Mesendoderm (in vitro differentiated cells): ENCODE data around the gene SLC25A13.

ENCODE experiments used
- DNase-seq: peaks from one replicate; pipeline ENCODE4 v3.0.0; 2013
- H2AK5ac ChIP-seq: 2 replicates; pipeline ENCODE4 v1.6.1; 2013; ENCODE audit warnings: low read length, inconsistent platforms
- H2BK120ac ChIP-seq: 2 replicates; pipeline ENCODE4 v1.6.1; 2013; ENCODE audit warnings: low read depth, mild to moderate bottlenecking, low read length, moderate library complexity, mixed read lengths
- H2BK15ac ChIP-seq: replicated peaks from 2 replicates; pipeline ENCODE4 v1.6.1; 2013; ENCODE audit warnings: low read depth, mild to moderate bottlenecking, moderate library complexity
- H2BK5ac ChIP-seq: 2 replicates; pipeline ENCODE4 v1.6.1; 2013; ENCODE audit warnings: low read length, inconsistent platforms
- H3K18ac ChIP-seq: 2 replicates; pipeline ENCODE4 v1.6.1; 2013; ENCODE audit warnings: mild to moderate bottlenecking, low read length, mixed read lengths
- H3K23ac ChIP-seq: one replicate; pipeline ENCODE4 v1.6.1; 2013; ENCODE audit warnings: low read length
- H3K27ac ChIP-seq: 2 replicates; pipeline ENCODE4 v1.5.1; 2013; ENCODE audit warnings: low read depth, mild to moderate bottlenecking, inconsistent platforms, low read length, moderate library complexity
- H3K27me3 ChIP-seq: 2 replicates; pipeline ENCODE4 v1.6.1; 2013; ENCODE audit warnings: low read length, control low read depth, mild to moderate bottlenecking, inconsistent platforms; ENCODE audit not compliant: insufficient read depth, poor library complexity
- H3K36me3 ChIP-seq: 2 replicates; pipeline ENCODE4 v1.6.1; 2013; ENCODE audit warnings: low read length, inconsistent platforms; ENCODE audit not compliant: control insufficient read depth, insufficient read depth
- H3K4ac ChIP-seq: one replicate; pipeline ENCODE4 v1.6.1; 2013; ENCODE audit warnings: low read depth, mild to moderate bottlenecking, low read length, moderate library complexity
- H3K4me1 ChIP-seq: 2 replicates; pipeline ENCODE4 v1.6.1; 2013; ENCODE audit warnings: low read depth, low read length, inconsistent platforms; ENCODE audit not compliant: control insufficient read depth
- H3K4me2 ChIP-seq: 2 replicates; pipeline ENCODE4 v1.6.1; 2013; ENCODE audit warnings: low read length
- H3K4me3 ChIP-seq: 2 replicates; pipeline ENCODE4 v1.5.1; 2013; ENCODE audit warnings: mild to moderate bottlenecking, low read length
- H3K56ac ChIP-seq: one replicate; pipeline ENCODE4 v1.6.1; 2013; ENCODE audit warnings: low read length
- H3K79me1 ChIP-seq: 2 replicates; pipeline ENCODE4 v1.6.1; 2013; ENCODE audit warnings: low read length, inconsistent platforms
- H3K79me2 ChIP-seq: 2 replicates; pipeline ENCODE4 v1.6.1; 2013; ENCODE audit warnings: mild to moderate bottlenecking, low read length; ENCODE audit not compliant: control insufficient read depth, insufficient read depth
- H3K9ac ChIP-seq: 2 replicates; pipeline ENCODE4 v1.6.1; 2013; ENCODE audit warnings: low read length, inconsistent platforms
- H4K5ac ChIP-seq: one replicate; pipeline ENCODE4 v1.6.1; 2013; ENCODE audit warnings: low read length
- H4K8ac ChIP-seq: one replicate; pipeline ENCODE4 v1.6.1; 2013; ENCODE audit warnings: low read depth, mild to moderate bottlenecking, control low read depth, low read length, moderate library complexity
- WGBS: extraction: QIAGEN DNeasy Blood & Tissue Kit; methylation state at CpG from one replicate; pipeline ENCODE4 v1.1.7; 2013; ENCODE audit warnings: low lambda C conversion rate, missing lambda C conversion rate; ENCODE audit not compliant: insufficient coverage; ENCODE audit errors: extremely low coverage; 5-methylcytosine and 5-hydroxymethylcytosine counted together

Gene SLC25A13

DNA sequence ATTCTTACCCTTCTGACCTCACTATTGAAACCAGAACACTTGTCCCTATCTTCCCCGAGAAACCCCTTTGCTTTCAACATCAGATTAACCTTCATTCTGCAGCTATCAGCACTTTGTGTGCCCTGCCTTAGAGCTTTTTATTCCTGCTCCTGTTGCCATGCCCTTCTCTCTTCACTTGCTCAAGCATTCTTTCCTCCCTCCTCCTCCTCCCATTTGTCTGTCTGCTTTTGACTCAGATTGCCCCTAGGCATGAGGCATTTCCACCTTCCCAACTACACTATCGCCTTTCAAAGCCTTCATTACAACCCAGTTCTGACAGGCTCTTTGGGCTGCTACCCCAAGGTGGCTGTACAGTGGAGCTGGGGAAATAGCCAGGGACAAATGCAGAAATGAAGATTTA, 143.3 kb downstream of the SLC25A13 start:
- H3K4me3 ChIP-seq: no peak overlapping the region
- no peaks in the 10 kb centered on the region for H3K27me3 ChIP-seq
- no peak overlapping the region for H3K23ac ChIP-seq
- H3K36me3 ChIP-seq: peaks cover 4% of the 10 kb centered on the region
- H2AK5ac ChIP-seq: peak overlapping the region; percentile 57
- no peak overlapping the region for H3K4ac ChIP-seq
- no CpG with 5 or more reads among the region's 2 CpGs for WGBS
- no peak overlapping the region for H2BK5ac ChIP-seq
- DNase-seq: peak; percentile 86
- H3K79me1 ChIP-seq: no peaks in the 10 kb centered on the region
- no peak overlapping the region for H2BK120ac ChIP-seq
- H2BK15ac ChIP-seq: no peak overlapping the region
- no peak overlapping the region for H4K8ac ChIP-seq
- H3K4me1 ChIP-seq: peaks cover 5% of the 10 kb centered on the region
- no peak overlapping the region for H3K56ac ChIP-seq
- H3K27ac ChIP-seq: no peak overlapping the region
- H3K79me2 ChIP-seq: no peaks in the 10 kb centered on the region
- H3K9ac ChIP-seq: no peak overlapping the region
- no peak overlapping the region for H4K5ac ChIP-seq
- H3K18ac ChIP-seq: no peak overlapping the region
- H3K4me2 ChIP-seq: no peak overlapping the region

DNA sequence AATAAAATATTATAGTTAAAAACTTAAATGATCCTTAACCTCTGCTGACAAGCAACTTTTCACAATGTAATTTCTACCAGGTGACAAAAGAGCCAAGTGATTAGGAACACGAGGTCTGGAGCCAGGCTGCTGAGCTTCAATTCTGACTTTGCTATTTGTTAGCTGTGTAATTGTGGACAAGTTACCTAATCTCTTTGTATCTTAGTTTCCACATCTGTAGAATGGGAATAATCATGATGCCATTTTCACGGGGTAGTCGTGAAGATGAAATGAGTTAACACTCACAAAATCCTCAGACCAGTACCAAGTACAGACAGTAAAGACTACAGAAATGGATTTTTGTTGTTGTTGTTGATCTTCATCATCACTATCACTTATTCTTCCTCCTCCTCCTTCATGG, 144.5 kb downstream of the SLC25A13 start:
- Histone ChIP-seq H2AK5ac (no peak overlapping the region), H2BK15ac (no peak overlapping the region), H3K79me2 (no peaks in the 10 kb centered on the region), H3K56ac (no peak overlapping the region), H3K4me3 (no peak overlapping the region), H3K4ac (no peak overlapping the region), H3K4me1 (peaks cover 5% of the 10 kb centered on the region), H3K18ac (no peak overlapping the region), H3K36me3 (no peaks in the 10 kb centered on the region), H3K4me2 (no peak overlapping the region), H4K5ac (no peak overlapping the region), H2BK120ac (no peak overlapping the region), H2BK5ac (no peak overlapping the region), H3K9ac (no peak overlapping the region), H3K23ac (no peak overlapping the region), H4K8ac (no peak overlapping the region), H3K27me3 (no peaks in the 10 kb centered on the region), H3K27ac (no peak overlapping the region), H3K79me1 (no peaks in the 10 kb centered on the region)
- WGBS: no CpG with 5 or more reads among the region's 3 CpGs
- DNase-seq: no peak

DNA sequence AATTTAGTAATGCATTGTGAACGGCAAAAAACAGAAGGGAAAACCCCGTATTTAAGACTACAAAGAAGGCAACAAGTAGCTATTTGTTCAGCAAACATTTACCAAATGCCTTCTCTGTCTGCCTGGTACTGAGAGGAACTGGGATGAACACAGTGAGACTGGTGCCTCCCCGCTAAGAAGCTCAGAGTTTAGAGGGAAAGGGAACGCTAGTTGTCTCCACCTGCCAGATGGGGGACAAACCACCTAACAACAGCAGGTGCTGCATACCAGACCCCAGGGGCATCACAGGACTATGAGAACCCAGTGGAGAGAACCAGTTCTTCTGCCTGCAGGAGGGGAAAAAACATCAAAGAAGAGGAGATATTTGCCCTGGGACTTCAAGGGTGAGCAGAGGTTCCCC, 147.1 kb downstream of the SLC25A13 start:
- no peaks in the 10 kb centered on the region for H3K79me1 ChIP-seq
- no peak overlapping the region for H2AK5ac ChIP-seq
- peaks cover 3% of the 10 kb centered on the region for H3K36me3 ChIP-seq
- H3K27ac ChIP-seq: no peak overlapping the region
- H3K23ac ChIP-seq: no peak overlapping the region
- H3K79me2 ChIP-seq: no peaks in the 10 kb centered on the region
- no peak overlapping the region for H3K4me3 ChIP-seq
- DNase-seq: peak; percentile 18
- no peaks in the 10 kb centered on the region for H3K27me3 ChIP-seq
- H3K18ac ChIP-seq: no peak overlapping the region
- no peak overlapping the region for H3K9ac ChIP-seq
- no peak overlapping the region for H2BK120ac ChIP-seq
- H2BK5ac ChIP-seq: no peak overlapping the region
- no peak overlapping the region for H4K5ac ChIP-seq
- no peak overlapping the region for H4K8ac ChIP-seq
- no peak overlapping the region for H3K4ac ChIP-seq
- H3K4me1 ChIP-seq: peaks cover 4% of the 10 kb centered on the region
- H3K56ac ChIP-seq: no peak overlapping the region
- WGBS: no CpG with 5 or more reads among the region's 4 CpGs
- no peak overlapping the region for H2BK15ac ChIP-seq
- H3K4me2 ChIP-seq: no peak overlapping the region

DNA sequence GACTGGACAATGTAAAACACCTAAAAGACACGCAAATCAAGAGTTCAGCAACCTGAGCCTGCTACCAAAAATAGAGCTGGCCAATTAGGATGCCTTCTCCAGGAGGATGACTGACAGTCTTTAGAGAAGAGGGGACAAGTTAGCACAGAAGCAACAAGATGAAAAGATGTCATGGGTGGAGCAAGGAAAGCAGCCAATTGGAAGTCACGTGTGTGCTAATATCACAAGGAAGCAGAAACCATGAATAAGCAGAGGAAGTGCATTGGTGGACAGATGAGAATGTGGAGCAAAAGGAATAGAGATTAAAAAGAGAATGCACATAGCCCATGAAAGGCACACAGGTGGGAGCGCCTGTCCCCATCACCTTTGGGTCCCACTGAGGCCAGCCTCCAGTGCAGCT, 148.1 kb downstream of the SLC25A13 start:
- H2BK120ac ChIP-seq: no peak overlapping the region
- no peaks in the 10 kb centered on the region for H3K79me1 ChIP-seq
- no peaks in the 10 kb centered on the region for H3K27me3 ChIP-seq
- H3K36me3 ChIP-seq: peaks cover 3% of the 10 kb centered on the region
- H3K9ac ChIP-seq: no peak overlapping the region
- H3K56ac ChIP-seq: no peak overlapping the region
- H3K79me2 ChIP-seq: no peaks in the 10 kb centered on the region
- DNase-seq: no peak
- no peak overlapping the region for H2AK5ac ChIP-seq
- H2BK15ac ChIP-seq: no peak overlapping the region
- peaks cover 3% of the 10 kb centered on the region for H3K4me1 ChIP-seq
- H3K27ac ChIP-seq: no peak overlapping the region
- no peak overlapping the region for H3K23ac ChIP-seq
- H4K5ac ChIP-seq: no peak overlapping the region
- no peak overlapping the region for H2BK5ac ChIP-seq
- H3K18ac ChIP-seq: no peak overlapping the region
- no CpG with 5 or more reads among the region's 3 CpGs for WGBS
- H3K4me2 ChIP-seq: no peak overlapping the region
- no peak overlapping the region for H4K8ac ChIP-seq
- H3K4ac ChIP-seq: no peak overlapping the region
- H3K4me3 ChIP-seq: no peak overlapping the region

DNA sequence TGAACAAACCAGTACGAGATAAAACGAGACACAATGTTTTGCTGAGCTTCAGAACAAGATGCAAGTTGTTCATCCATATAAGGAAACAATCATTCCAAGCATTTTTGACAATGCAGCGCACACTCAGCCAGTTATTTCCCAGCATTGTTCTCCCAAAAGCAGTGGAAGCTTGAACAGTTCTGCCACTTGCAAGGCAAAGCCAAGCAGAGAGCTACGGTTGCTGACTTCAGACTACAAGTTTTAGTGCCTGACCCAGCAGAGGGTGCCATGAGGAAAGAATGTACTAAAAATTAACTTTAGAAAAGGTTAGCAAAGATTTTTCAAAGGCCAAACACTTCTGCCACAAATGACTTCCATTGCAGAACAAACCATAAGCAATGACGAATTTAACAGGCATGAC, 152.5 kb downstream of the SLC25A13 start:
- Histone ChIP-seq H3K36me3 (peaks cover 3% of the 10 kb centered on the region), H4K8ac (no peak overlapping the region), H3K18ac (no peak overlapping the region), H3K56ac (no peak overlapping the region), H3K79me2 (no peaks in the 10 kb centered on the region), H3K27ac (no peak overlapping the region), H3K4me1 (no peaks in the 10 kb centered on the region), H3K4me3 (no peak overlapping the region), H2BK15ac (no peak overlapping the region), H3K79me1 (no peaks in the 10 kb centered on the region), H2BK120ac (no peak overlapping the region), H3K4me2 (no peak overlapping the region), H3K27me3 (no peaks in the 10 kb centered on the region), H2AK5ac (no peak overlapping the region), H3K9ac (no peak overlapping the region), H4K5ac (no peak overlapping the region), H3K4ac (no peak overlapping the region), H2BK5ac (no peak overlapping the region), H3K23ac (no peak overlapping the region)
- no CpG with 5 or more reads among the region's 5 CpGs for WGBS
- no peak for DNase-seq

DNA sequence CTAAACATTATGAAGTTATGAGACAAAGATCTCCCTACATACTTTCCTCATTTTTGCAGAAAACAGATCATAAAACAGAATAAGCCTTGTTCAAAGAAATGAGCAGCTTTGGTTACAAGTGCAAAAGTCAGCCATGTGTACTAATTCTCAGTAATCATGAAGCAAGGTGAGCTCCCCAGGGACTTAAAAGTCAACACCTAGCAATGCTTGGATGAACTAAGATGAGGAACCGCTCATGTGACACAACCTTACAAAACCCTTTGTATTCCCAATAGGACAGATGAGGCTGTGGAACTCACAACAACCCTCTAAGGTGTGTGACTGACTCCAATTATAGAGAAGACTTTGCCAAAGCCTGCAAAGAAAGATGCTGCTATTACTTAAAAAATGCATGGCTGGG, 154.5 kb downstream of the SLC25A13 start:
- peaks cover 1% of the 10 kb centered on the region for H3K79me1 ChIP-seq
- H2AK5ac ChIP-seq: no peak overlapping the region
- H3K79me2 ChIP-seq: no peaks in the 10 kb centered on the region
- no peak overlapping the region for H4K8ac ChIP-seq
- no peak overlapping the region for H2BK15ac ChIP-seq
- no peaks in the 10 kb centered on the region for H3K4me1 ChIP-seq
- no CpG with 5 or more reads among the region's 1 CpG for WGBS
- no peak overlapping the region for H3K9ac ChIP-seq
- H3K4me3 ChIP-seq: no peak overlapping the region
- no peak for DNase-seq
- no peak overlapping the region for H3K18ac ChIP-seq
- H3K4me2 ChIP-seq: no peak overlapping the region
- no peak overlapping the region for H3K56ac ChIP-seq
- H3K23ac ChIP-seq: no peak overlapping the region
- H3K36me3 ChIP-seq: peaks cover 3% of the 10 kb centered on the region
- no peak overlapping the region for H2BK120ac ChIP-seq
- no peak overlapping the region for H4K5ac ChIP-seq
- H3K27ac ChIP-seq: no peak overlapping the region
- no peaks in the 10 kb centered on the region for H3K27me3 ChIP-seq
- no peak overlapping the region for H3K4ac ChIP-seq
- H2BK5ac ChIP-seq: no peak overlapping the region
